ENCODE data around the gene EIF4A2. TPM values are rescaled to one million over a fixed set of nuclear protein-coding genes. Genes with fewer than 3 reads are reported as not detected.

EIF4A2 gene
- total RNA-seq, 1 experiment from 2014 or later: 574 TPM

DNA sequence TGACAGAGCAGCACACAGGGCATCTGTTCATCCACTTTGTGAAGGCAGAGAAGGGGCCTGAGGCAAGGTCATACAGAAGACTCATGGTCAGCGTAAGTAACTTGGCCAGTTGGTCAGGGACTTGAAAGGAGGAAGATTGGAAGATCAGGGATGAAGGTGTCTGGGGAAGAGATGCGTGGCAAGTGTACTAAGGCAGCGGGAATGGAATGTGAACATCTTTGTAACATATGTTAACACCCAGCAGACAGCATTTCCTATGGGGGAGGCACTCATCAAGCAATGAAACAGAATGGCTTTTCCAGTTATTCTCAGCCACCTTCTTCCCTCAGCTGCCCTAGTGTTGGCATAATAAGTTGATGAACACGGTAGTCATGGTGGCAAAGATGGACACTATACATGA, 30.7 kb downstream of the EIF4A2 start:
- no peak for DNase-seq (ENCODE audit: low spot score)
- CTCF ChIA-PET: interaction anchor here (1.0 kb wide), 1 partner anchor 199 kb away, joined by 3 read pairs; no protein-coding TSS in a partner anchor
- no peak for ATAC-seq
- Mint-ChIP-seq H3K4me1 (peaks cover 18% of the 10 kb centered on the region), H3K27me3 (ENCODE audit: low read depth) (no peaks in the 10 kb centered on the region; the same call in 1 of the 2 replicates), H3K36me3 (no peaks in the 10 kb centered on the region), H3K27ac (no peak overlapping the region), H3K9me3 (no peaks in the 10 kb centered on the region), H3K4me3 (no peak overlapping the region)
- TF ChIP-seq, protein P1, sequence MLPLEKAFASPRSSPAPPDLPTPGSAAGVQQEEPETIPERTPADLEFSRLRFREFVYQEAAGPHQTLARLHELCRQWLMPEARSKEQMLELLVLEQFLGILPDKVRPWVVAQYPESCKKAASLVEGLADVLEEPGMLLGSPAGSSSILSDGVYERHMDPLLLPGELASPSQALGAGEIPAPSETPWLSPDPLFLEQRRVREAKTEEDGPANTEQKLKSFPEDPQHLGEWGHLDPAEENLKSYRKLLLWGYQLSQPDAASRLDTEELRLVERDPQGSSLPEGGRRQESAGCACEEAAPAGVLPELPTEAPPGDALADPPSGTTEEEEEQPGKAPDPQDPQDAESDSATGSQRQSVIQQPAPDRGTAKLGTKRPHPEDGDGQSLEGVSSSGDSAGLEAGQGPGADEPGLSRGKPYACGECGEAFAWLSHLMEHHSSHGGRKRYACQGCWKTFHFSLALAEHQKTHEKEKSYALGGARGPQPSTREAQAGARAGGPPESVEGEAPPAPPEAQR (CRISPR knock-in tag; IDR thresholded peaks at IDR 0.05): no peak
- TF ChIP-seq JUN (CRISPR knock-in tag; IDR thresholded peaks at IDR 0.05) (no peak), GRHL2 (CRISPR knock-in tag; IDR thresholded peaks at IDR 0.05; ENCODE audit: insufficient replicate concordance, severe bottlenecking) (no peak)
- TF ChIP-seq, protein P2, sequence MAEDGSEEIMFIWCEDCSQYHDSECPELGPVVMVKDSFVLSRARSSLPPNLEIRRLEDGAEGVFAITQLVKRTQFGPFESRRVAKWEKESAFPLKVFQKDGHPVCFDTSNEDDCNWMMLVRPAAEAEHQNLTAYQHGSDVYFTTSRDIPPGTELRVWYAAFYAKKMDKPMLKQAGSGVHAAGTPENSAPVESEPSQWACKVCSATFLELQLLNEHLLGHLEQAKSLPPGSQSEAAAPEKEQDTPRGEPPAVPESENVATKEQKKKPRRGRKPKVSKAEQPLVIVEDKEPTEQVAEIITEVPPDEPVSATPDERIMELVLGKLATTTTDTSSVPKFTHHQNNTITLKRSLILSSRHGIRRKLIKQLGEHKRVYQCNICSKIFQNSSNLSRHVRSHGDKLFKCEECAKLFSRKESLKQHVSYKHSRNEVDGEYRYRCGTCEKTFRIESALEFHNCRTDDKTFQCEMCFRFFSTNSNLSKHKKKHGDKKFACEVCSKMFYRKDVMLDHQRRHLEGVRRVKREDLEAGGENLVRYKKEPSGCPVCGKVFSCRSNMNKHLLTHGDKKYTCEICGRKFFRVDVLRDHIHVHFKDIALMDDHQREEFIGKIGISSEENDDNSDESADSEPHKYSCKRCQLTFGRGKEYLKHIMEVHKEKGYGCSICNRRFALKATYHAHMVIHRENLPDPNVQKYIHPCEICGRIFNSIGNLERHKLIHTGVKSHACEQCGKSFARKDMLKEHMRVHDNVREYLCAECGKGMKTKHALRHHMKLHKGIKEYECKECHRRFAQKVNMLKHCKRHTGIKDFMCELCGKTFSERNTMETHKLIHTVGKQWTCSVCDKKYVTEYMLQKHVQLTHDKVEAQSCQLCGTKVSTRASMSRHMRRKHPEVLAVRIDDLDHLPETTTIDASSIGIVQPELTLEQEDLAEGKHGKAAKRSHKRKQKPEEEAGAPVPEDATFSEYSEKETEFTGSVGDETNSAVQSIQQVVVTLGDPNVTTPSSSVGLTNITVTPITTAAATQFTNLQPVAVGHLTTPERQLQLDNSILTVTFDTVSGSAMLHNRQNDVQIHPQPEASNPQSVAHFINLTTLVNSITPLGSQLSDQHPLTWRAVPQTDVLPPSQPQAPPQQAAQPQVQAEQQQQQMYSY (CRISPR knock-in tag; IDR thresholded peaks at IDR 0.05): no peak
- POLR2A ChIA-PET: interaction anchor here (0.6 kb wide), 1 partner anchor 12 kb away, joined by 5 read pairs; no protein-coding TSS in a partner anchor

DNA sequence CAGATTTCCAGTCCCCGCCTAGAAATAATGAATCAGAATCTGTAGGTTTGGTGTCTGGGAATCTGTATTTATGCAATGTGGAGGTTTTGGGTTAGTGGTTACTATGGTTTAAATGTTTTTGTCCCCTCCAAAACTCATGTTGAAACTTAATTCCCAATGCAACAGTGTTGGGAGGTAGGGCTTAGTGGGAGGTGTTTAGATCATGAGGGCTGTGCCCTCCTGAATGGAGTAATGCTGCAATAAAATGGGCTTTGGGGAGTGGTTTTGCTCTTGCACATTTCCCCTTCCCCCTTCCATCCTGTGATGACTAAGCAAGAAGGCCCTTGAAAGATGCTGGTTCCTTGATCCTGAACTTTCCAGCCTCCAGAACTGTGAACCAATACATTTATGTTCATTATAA, 32.1 kb downstream of the EIF4A2 start:
- Mint-ChIP-seq H3K36me3 (no peaks in the 10 kb centered on the region), H3K27me3 (ENCODE audit: low read depth) (no peaks in the 10 kb centered on the region; the same call in 1 of the 2 replicates), H3K4me1 (peaks cover 18% of the 10 kb centered on the region), H3K4me3 (no peak overlapping the region), H3K27ac (no peak overlapping the region; the same call in 1 of the 2 replicates), H3K9me3 (no peaks in the 10 kb centered on the region)
- TF ChIP-seq ZBTB21 (CRISPR knock-in tag; IDR thresholded peaks at IDR 0.05; ENCODE audit: borderline replicate concordance) (no peak), ATF1 (CRISPR knock-in tag; IDR thresholded peaks at IDR 0.05) (no peak), KAT7 (CRISPR knock-in tag; IDR thresholded peaks at IDR 0.05; ENCODE audit: borderline replicate concordance) (no peak), NR2C2 (CRISPR knock-in tag; IDR thresholded peaks at IDR 0.05) (no peak), TP53 (CRISPR knock-in tag; IDR thresholded peaks at IDR 0.05) (no peak), IRF2 (CRISPR knock-in tag; IDR thresholded peaks at IDR 0.05; ENCODE audit: borderline replicate concordance, low read depth) (no peak), ETV6 (CRISPR knock-in tag; IDR thresholded peaks at IDR 0.05) (no peak), GRHL2 (CRISPR knock-in tag; IDR thresholded peaks at IDR 0.05; ENCODE audit: insufficient replicate concordance, severe bottlenecking) (no peak), NFATC4 (CRISPR knock-in tag; IDR thresholded peaks at IDR 0.05) (no peak)
- TF ChIP-seq, protein P3, sequence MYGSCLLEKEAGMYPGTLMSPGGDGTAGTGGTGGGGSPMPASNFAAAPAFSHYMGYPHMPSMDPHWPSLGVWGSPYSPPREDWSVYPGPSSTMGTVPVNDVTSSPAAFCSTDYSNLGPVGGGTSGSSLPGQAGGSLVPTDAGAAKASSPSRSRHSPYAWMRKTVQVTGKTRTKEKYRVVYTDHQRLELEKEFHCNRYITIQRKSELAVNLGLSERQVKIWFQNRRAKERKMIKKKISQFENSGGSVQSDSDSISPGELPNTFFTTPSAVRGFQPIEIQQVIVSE (CRISPR knock-in tag; IDR thresholded peaks at IDR 0.05; ENCODE audit: borderline replicate concordance): no peak
- TF ChIP-seq, protein P4, sequence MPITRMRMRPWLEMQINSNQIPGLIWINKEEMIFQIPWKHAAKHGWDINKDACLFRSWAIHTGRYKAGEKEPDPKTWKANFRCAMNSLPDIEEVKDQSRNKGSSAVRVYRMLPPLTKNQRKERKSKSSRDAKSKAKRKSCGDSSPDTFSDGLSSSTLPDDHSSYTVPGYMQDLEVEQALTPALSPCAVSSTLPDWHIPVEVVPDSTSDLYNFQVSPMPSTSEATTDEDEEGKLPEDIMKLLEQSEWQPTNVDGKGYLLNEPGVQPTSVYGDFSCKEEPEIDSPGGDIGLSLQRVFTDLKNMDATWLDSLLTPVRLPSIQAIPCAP (CRISPR knock-in tag; IDR thresholded peaks at IDR 0.05): no peak
- TF ChIP-seq, protein P5, sequence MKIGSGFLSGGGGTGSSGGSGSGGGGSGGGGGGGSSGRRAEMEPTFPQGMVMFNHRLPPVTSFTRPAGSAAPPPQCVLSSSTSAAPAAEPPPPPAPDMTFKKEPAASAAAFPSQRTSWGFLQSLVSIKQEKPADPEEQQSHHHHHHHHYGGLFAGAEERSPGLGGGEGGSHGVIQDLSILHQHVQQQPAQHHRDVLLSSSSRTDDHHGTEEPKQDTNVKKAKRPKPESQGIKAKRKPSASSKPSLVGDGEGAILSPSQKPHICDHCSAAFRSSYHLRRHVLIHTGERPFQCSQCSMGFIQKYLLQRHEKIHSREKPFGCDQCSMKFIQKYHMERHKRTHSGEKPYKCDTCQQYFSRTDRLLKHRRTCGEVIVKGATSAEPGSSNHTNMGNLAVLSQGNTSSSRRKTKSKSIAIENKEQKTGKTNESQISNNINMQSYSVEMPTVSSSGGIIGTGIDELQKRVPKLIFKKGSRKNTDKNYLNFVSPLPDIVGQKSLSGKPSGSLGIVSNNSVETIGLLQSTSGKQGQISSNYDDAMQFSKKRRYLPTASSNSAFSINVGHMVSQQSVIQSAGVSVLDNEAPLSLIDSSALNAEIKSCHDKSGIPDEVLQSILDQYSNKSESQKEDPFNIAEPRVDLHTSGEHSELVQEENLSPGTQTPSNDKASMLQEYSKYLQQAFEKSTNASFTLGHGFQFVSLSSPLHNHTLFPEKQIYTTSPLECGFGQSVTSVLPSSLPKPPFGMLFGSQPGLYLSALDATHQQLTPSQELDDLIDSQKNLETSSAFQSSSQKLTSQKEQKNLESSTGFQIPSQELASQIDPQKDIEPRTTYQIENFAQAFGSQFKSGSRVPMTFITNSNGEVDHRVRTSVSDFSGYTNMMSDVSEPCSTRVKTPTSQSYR (CRISPR knock-in tag; IDR thresholded peaks at IDR 0.05): no peak
- TF ChIP-seq, protein P6, sequence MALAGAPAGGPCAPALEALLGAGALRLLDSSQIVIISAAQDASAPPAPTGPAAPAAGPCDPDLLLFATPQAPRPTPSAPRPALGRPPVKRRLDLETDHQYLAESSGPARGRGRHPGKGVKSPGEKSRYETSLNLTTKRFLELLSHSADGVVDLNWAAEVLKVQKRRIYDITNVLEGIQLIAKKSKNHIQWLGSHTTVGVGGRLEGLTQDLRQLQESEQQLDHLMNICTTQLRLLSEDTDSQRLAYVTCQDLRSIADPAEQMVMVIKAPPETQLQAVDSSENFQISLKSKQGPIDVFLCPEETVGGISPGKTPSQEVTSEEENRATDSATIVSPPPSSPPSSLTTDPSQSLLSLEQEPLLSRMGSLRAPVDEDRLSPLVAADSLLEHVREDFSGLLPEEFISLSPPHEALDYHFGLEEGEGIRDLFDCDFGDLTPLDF (CRISPR knock-in tag; IDR thresholded peaks at IDR 0.05): no peak
- CTCF ChIA-PET: interaction anchor here (0.6 kb wide), 1 partner anchor 62 kb away, joined by 3 read pairs; no protein-coding TSS in a partner anchor
- DNase-seq (ENCODE audit: low spot score) (no peak), ATAC-seq (peak; percentile 61)
- POLR2A ChIA-PET: interaction anchor here (0.6 kb wide), 1 partner anchor 12 kb away, joined by 4 read pairs; no protein-coding TSS in a partner anchor
